Activated CD4-positive, alpha-beta T cell treated with anti-CD3 and anti-CD28 coated beads, Interleukin-2, amount 50 U/mL, for 4 hours (primary cell): ENCODE results near the gene TNPO1.
"Not testable (repeated sequence)": the region's sequence is repeated elsewhere in the genome, so short reads cannot be mapped to it uniquely, and the experiment has no call there.

ENCODE experiments used
- DNase-seq, 2 experiments: peaks; one replicate each; pipeline ENCODE4 v3.0.0-alpha.2; 2020

TNPO1 gene

DNA sequence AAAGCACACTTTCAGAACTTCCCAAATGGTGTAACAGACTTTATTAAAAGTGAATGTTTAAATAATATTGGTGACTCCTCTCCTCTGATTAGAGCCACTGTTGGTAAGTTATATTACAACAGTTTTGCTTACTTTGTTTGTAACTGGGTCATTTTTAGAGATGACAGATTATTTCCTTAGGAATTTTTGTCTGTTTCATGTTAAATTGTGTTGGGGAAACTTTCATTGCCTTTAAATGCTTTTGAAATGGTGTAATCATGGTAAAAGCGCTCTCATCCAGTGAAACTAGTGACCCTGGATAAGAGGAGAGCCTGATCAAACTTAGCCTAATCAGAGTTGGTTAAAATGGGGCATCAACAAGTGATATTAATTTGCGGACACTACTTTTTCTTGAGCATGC is 39.4 kb downstream of the TNPO1 start:
- no peak for DNase-seq

- DNase-seq, result no peak
Measured at GRCh38 chr5:72857396-72857795, 40.9 kb downstream of the TNPO1 start.

- DNase-seq, result no peak
Measured at GRCh38 chr5:72859127-72859526, 42.7 kb downstream of the TNPO1 start.

- no peak for DNase-seq
Measured at GRCh38 chr5:72860499-72860898, 44.0 kb downstream of the TNPO1 start.

DNA sequence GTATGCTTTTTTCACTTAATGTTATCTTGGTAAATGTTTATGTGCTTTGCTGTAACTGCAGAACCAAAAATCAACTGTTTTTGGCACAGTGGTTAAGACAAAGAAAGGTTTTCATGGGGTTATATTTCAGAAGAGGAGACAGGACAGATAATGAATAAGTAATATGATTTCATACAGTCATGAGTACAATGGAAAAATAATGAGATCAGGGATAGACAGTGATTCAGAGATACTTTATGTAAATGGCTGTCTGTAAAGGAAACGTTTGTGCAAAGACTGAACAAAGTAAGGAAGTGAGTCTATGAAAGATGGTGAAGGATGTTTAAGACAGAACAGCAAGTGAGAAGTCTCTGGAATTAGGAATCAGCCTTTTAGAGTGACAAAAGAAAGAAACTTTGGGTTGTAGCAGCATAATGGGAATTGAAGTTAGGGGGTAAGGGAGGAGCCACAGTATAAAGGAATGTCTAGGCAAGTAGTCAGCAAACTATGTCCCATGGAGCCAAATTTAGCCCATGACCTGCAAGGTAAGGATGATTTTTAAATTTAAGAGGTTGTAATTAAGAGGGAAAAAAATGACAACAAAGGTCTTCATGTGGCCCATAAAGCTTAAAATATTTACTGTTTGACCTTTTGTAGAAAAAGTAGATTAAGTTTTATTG is 55.0 kb downstream of the TNPO1 start:
- DNase-seq, result no peak

- no peak for DNase-seq
Measured at GRCh38 chr5:72878854-72879253, 62.4 kb downstream of the TNPO1 start.

DNA sequence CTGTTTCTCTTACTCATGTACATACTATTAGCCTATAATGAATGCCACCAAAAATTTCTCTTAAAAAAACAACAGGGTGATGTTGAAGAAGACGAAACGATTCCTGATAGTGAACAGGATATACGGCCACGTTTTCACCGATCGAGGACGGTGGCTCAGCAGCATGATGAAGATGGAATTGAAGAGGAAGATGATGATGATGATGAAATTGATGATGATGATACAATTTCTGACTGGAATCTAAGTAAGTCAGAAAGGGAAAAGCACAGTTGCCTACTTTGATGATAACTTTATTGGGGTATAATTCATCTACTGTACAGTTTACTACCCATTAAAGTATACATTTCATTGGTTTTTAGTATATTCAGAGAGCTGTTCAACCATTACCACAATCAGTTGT is 66.5 kb downstream of the TNPO1 start:
- DNase-seq, result no peak

DNA sequence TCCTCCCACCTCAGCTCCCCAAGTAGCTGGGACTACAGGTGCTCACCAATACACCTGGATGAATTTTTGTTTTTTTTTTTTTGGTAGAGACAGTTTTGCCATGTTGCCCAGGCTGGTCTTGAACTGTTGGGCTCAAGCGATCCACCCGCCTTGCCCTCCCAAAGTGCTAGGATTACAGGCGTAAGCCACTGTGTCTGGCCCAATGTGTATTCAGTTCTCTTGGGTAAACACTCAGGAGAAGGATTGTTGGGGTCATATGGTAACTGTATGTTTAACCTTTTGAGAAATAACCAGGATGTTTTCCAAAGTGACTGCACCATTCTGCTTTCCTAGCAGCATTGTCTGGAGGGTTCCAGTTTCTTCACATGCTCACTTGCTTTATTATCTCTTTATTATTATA is 67.4 kb downstream of the TNPO1 start:
- DNase-seq, result no peak

- DNase-seq, result no peak
Measured at GRCh38 chr5:72884892-72885291, 68.4 kb downstream of the TNPO1 start.

- DNase-seq, result no peak
Measured at GRCh38 chr5:72885824-72886223, 69.4 kb downstream of the TNPO1 start.

GRCh38 chr5:72888595-72888994 is 72.1 kb downstream of the TNPO1 start:
- DNase-seq, result no peak

GRCh38 chr5:72889324-72889723 is 72.9 kb downstream of the TNPO1 start:
- DNase-seq, result no peak

- no peak for DNase-seq
Measured at GRCh38 chr5:72892846-72893245, 76.4 kb downstream of the TNPO1 start.

DNA sequence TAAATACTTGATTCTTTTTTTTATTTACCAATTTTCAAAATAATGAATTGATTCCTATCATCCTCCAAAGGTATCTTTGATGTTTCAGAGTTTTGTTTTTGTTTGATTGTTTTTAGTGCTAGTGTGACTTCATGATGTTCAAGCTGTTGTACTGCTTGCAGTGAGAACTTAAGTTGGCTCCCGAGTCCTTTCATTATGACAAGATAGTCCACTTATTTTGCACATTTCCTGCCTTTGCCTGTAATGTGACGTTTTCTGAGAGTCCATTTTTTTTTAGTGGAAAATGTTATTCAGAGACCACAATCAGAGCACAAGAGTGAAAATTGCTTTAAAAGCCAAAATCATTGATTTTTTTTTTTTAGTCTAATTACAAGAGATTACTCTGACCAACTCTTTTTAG is 79.3 kb downstream of the TNPO1 start:
- DNase-seq, result no peak

DNA sequence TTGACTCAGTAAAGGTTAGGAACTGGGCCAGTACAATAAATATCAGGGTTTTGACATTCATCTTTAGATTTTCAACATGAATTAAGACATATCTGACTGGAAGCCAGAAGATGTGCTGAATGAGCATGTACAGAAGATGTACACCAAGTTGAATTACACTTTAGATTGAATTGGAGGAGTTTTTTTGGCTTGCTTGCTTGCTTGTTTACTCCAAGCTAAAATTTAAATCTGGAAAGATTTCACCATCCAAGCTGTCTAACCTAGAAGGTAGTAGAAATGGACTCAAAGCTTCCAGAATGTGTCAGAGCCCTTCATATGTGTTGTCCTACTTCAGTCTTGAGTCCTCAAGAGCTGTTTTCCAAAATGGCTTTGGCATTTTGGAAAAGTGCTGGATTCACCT is 90.3 kb downstream of the TNPO1 start:
- no peak for DNase-seq

DNA sequence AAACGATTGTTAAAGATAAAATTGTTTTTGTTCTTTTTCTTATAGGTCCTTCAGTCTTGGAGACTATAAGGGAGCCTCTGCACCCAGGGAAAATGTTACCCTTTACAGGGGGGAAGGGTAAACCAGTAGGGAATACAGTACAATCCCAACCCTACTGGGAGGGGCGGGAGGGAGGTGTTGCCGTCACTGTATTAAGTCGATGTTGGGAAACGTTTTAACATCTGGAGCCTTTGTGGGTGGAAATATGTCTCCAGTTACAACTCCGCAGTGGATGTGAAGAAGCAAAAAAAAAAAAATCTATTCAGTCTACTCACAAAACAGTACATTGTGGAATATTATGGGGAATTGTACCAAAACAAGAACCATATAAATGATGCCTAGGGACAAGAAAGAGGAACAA is 92.2 kb downstream of the TNPO1 start:
- DNase-seq, result no peak

- no peak for DNase-seq
Measured at GRCh38 chr5:72917371-72917776, 100.9 kb downstream of the TNPO1 start.

DNA sequence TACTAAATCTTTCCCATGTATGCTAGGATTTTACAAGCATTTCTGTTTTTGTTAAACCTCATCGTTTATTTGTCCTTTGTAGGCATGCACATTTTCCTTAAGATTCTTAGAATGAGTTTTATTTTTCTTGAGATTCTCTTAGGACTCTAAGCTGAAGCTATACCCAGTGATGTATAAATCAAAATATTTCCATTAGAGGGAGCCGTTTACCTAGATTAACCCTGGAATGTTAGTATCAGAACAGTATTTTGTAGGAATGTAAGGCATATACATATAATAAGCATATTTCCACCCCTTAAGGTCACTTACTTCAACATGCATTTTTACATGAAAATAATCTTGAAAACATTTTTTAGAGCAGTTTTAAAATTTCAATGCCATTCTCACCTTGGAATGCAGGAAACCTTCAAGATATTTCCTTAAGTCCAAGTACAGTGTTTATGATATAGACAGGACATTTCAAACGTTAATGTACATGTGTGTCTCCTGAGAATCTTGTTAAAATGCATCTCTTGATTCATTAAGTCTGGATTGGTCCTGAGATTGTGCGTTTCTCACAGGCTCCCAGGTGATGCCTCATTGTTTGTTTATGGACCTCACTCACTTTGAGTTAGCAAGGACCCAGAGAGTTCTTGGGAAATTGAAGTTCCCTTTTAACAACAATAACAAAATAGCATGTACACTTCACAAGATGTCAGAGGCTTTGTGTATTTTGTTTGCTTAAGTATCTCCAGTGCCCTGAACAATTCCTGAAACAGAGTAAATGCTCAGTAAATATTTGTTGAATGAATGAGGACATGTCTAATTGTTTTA is 104.4 kb downstream of the TNPO1 start:
- DNase-seq, result no peak

GRCh38 chr5:72921886-72922285 is 105.4 kb downstream of the TNPO1 start:
- no peak for DNase-seq

DNA sequence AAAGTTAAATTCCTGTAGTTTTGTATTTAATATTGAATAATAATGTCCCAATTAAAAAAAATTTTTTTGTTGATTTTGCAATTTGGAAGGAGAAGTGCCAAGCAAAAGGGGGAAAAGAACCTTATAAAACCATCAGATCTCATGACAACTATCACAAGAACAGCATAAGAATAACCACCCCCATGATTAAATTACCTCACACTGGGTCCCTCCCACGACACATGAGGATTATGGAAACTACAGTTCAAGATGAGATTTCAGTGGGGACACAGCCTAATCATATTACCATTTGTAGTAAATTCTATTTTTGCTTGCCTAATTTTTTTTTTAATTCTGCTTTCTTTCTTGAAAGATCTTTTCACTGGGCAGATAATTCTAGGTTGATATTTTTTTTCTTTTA is 106.0 kb downstream of the TNPO1 start:
- no peak for DNase-seq

DNA sequence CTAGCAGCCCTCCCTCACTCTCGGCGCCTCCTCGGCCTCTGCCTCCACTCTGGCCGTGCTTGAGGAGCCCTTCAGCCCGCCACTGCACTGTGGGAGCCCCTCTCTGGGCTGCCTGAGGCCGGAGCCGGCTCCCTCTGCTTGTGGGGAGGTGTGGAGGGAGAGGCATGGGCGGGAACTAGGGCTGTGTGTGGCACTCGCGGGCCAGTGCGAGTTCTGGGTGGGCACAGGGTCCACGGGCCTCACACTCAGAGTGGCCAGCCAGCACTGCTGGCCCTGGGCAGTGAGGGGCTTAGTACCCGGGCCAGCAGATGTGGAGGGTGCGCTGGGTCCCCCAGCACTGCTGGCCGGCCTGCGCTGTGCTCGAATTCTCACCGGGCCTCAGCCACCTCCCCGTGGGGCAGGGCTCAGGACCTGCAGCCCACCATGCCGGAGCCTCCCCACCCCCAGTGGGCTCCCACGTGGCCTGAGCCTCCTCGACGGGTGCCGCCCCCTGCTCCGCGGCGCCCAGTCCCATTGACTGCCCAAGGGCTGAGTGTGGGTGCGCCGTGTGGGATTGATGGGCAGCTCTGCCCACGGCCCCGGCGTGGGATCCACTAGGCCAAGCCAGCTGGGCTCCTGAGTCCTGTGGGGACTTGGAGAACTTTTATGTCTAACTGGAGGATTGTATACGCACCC is 109.0 kb downstream of the TNPO1 start:
- DNase-seq, result no peak

DNA sequence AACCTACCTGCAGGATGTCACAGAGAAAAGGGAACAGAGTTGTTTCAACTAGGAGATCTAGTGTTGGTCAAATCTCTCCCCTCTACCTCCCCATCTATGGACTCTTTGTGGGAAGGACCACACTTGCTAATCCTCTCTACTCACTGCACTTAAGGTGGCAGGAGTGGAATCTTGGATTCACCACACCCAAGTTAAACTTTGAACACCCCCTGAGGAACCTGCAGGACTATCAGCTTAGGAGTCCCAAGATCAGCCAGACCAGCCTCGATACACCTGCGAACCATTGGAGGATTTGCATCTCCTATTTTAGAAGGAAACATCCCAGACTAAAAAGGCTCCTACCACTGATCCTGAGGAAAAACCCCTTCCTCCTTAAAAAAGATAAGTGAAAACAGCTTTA is 116.2 kb downstream of the TNPO1 start:
- not testable (repeated sequence) for DNase-seq

DNA sequence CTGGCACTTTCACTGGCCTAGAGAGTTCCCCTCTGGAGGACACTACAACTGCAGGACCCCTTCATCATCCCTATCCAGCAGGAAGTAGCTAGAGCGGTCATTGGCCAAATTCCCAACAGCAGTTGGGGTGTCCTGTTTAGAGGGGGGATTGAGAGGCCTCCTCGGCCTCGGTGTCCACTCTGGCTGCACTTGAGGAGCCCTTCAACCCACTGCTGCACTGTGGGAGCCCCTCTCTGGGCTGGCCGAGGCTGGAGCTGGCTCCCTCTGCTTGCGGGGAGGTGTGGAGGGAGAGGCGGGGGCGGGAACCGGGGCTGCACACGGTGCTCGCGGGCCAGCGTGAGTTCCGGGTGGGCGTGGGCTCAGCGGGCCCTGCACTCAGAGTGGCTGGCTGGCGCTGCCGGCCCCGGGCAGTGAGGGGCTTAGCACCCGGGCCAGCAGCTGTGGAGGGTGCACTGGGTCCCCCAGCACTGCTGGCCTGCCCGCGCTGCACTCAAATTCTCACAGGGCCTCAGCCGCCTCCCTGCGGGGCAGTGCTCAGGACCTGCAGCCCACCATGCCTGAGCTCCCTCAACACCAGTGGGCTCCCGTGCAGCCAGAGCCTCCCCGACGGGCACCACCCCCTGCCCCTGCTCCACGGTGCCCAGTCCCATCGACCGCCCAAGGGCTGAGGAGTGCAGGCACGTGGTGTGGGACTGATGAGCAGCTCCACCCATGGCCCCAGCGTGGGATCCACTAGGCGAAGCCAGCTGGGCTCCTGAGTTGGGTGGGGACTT is 118.7 kb downstream of the TNPO1 start:
- DNase-seq, result not testable (repeated sequence)
